ENCODE measurements around the gene DUS2.
"Not testable (repeated sequence)": the region's sequence is repeated elsewhere in the genome, so short reads cannot be mapped to it uniquely, and the experiment has no call there.

DUS2 gene

GRCh38 chr16:67998779-67999688, 24.1 kb upstream of the DUS2 start, which contains the start of gene DPEP2:
Gene DPEP2, minus strand, starts transcription at chr16:67999484. Its CDS starts 6,272 bp downstream, at chr16:67993212.
- FAIRE-seq: not testable (repeated sequence)

- no peak for FAIRE-seq
Measured at GRCh38 chr16:67999985-68000384, 23.1 kb upstream of the DUS2 start.

GRCh38 chr16:68000450-68000849, 22.6 kb upstream of the DUS2 start:
- FAIRE-seq: no peak

- no peak for FAIRE-seq
Measured at GRCh38 chr16:68003031-68003430, 20.1 kb upstream of the DUS2 start.

- no peak for FAIRE-seq
Measured at GRCh38 chr16:68005211-68005610, 17.9 kb upstream of the DUS2 start.

GRCh38 chr16:68005786-68006286, 17.2 kb upstream of the DUS2 start:
- FAIRE-seq: no peak

GRCh38 chr16:68009157-68009735, 13.8 kb upstream of the DUS2 start:
- FAIRE-seq: no peak

GRCh38 chr16:68009872-68010271, 13.2 kb upstream of the DUS2 start:
- FAIRE-seq: not testable (repeated sequence)

GRCh38 chr16:68013440-68013839, 9.6 kb upstream of the DUS2 start:
- no peak for FAIRE-seq

GRCh38 chr16:68015681-68016080, 7.4 kb upstream of the DUS2 start, which contains the start of gene DPEP2NB:
Gene DPEP2NB, minus strand, starts transcription at chr16:68015911. Its CDS starts 141 bp downstream, at chr16:68015770.
- no peak for FAIRE-seq

GRCh38 chr16:68019167-68019680, 3.9 kb upstream of the DUS2 start:
- no peak for FAIRE-seq

- no peak for FAIRE-seq
Measured at GRCh38 chr16:68021490-68021889, 1.6 kb upstream of the DUS2 start.

GRCh38 chr16:68022278-68022727, 781 bp upstream of the DUS2 start:
- FAIRE-seq: no peak

GRCh38 chr16:68028996-68029395, 5.9 kb downstream of the DUS2 start:
- no peak for FAIRE-seq

GRCh38 chr16:68030108-68030507, 7.0 kb downstream of the DUS2 start:
- not testable (repeated sequence) for FAIRE-seq

GRCh38 chr16:68031951-68032350, 8.9 kb downstream of the DUS2 start:
- no peak for FAIRE-seq

GRCh38 chr16:68033101-68033500, 10.0 kb downstream of the DUS2 start:
- FAIRE-seq: no peak

GRCh38 chr16:68035227-68035626, 12.1 kb downstream of the DUS2 start:
- FAIRE-seq: no peak

- FAIRE-seq: no peak
Measured at GRCh38 chr16:68037841-68038597, 14.9 kb downstream of the DUS2 start.

- FAIRE-seq: no peak
Measured at GRCh38 chr16:68040506-68041288, 17.6 kb downstream of the DUS2 start.

GRCh38 chr16:68041783-68042182, 18.7 kb downstream of the DUS2 start:
- FAIRE-seq: no peak

GRCh38 chr16:68046106-68046505, 23.0 kb downstream of the DUS2 start:
- no peak for FAIRE-seq
